GM19324 (cell line): ENCODE data around the gene BHLHE23.

Experiments used
- ATAC-seq: cut with Tn5 transposase; IDR thresholded peaks from one replicate; pipeline ENCODE4 v1.9.1; 2021; ENCODE audit warnings: mild to moderate bottlenecking, moderate library complexity; ENCODE audit not compliant: unreplicated experiment, low FRiP score

BHLHE23 gene

GRCh38 chr20:63026582-63027165, 19.9 kb upstream of the BHLHE23 start:
- ATAC-seq = no peak

GRCh38 chr20:63025534-63026331, 19.0 kb upstream of the BHLHE23 start:
- no peak for ATAC-seq

GRCh38 chr20:63024573-63025392, 18.0 kb upstream of the BHLHE23 start:
- ATAC-seq = no peak

- ATAC-seq = no peak
Observed at GRCh38 chr20:63023936-63024571, 17.3 kb upstream of the BHLHE23 start.

- no peak for ATAC-seq
Observed at GRCh38 chr20:63023071-63023935, 16.5 kb upstream of the BHLHE23 start.

- no peak for ATAC-seq
Observed at GRCh38 chr20:63022501-63022900, 15.7 kb upstream of the BHLHE23 start.

GRCh38 chr20:63021356-63022321, 14.9 kb upstream of the BHLHE23 start:
- ATAC-seq = no peak

- no peak for ATAC-seq
Observed at GRCh38 chr20:63020681-63021080, 13.9 kb upstream of the BHLHE23 start.

- ATAC-seq = no peak
Observed at GRCh38 chr20:63017826-63018411, 11.2 kb upstream of the BHLHE23 start.

GRCh38 chr20:63017076-63017825, 10.5 kb upstream of the BHLHE23 start:
- ATAC-seq = no peak

- no peak for ATAC-seq
Observed at GRCh38 chr20:63016514-63017075, 9.8 kb upstream of the BHLHE23 start.

- no peak for ATAC-seq
Observed at GRCh38 chr20:63015662-63016361, 9.0 kb upstream of the BHLHE23 start.

- no peak for ATAC-seq
Observed at GRCh38 chr20:63015147-63015661, 8.4 kb upstream of the BHLHE23 start.

- ATAC-seq = no peak
Observed at GRCh38 chr20:63014710-63015109, 7.9 kb upstream of the BHLHE23 start.

GRCh38 chr20:63014287-63014686, 7.5 kb upstream of the BHLHE23 start:
- no peak for ATAC-seq

GRCh38 chr20:63013207-63013606, 6.4 kb upstream of the BHLHE23 start:
- ATAC-seq = no peak

- no peak for ATAC-seq
Observed at GRCh38 chr20:63011798-63012197, 5.0 kb upstream of the BHLHE23 start.
